Smooth muscle cell (in vitro differentiated cells): ENCODE measurements around the gene DBNL. TPM values are rescaled to one million over a fixed set of nuclear protein-coding genes. Genes with fewer than 3 reads are reported as not detected.

Source experiments
- DNase-seq: peaks from one replicate; lab custom pipeline; 2025; ENCODE audit not compliant: unreplicated experiment; lab: John Stamatoyannopoulos, UW
- H2AFZ ChIP-seq: fragments of 200-600 bp; sonication (generic); 2 replicates; pipeline ENCODE4 v1.6.0; 2016; ENCODE audit warnings: antibody characterized with exemption, low read depth, mild to moderate bottlenecking
- H3F3A ChIP-seq: fragments of 200-600 bp; sonication (generic); 2 replicates; pipeline ENCODE4 v1.6.0; 2017; ENCODE audit warnings: antibody characterized with exemption, low read depth
- H3K27ac ChIP-seq: fragments of 200-600 bp; sonication (generic); 2 replicates; pipeline ENCODE4 v1.5.1; 2016; ENCODE audit warnings: low read depth, mild to moderate bottlenecking
- H3K27me3 ChIP-seq: fragments of 200-600 bp; sonication (generic); 2 replicates; pipeline ENCODE4 v1.6.1; 2016; ENCODE audit warnings: low read depth, mild to moderate bottlenecking
- H3K36me3 ChIP-seq: fragments of 200-600 bp; sonication (generic); 2 replicates; pipeline ENCODE4 v1.5.1; 2016; ENCODE audit warnings: low read depth
- H3K4me1 ChIP-seq: fragments of 200-600 bp; sonication (generic); 2 replicates; pipeline ENCODE4 v1.5.1; 2016; ENCODE audit warnings: low read depth
- H3K4me2 ChIP-seq: fragments of 200-600 bp; sonication (generic); 2 replicates; pipeline ENCODE4 v1.6.0; 2016; ENCODE audit warnings: mild to moderate bottlenecking
- H3K4me3 ChIP-seq: fragments of 200-600 bp; sonication (generic); 2 replicates; pipeline ENCODE4 v1.5.1; 2016; ENCODE audit warnings: mild to moderate bottlenecking
- H3K79me2 ChIP-seq: fragments of 200-600 bp; sonication (generic); 2 replicates; pipeline ENCODE4 v1.6.0; 2016; ENCODE audit warnings: low read depth, mild to moderate bottlenecking
- H3K9ac ChIP-seq: fragments of 200-600 bp; sonication (generic); 2 replicates; pipeline ENCODE4 v1.6.0; 2016; ENCODE audit warnings: low read depth
- H3K9me3 ChIP-seq: fragments of 200-600 bp; sonication (generic); replicated peaks from 2 replicates; pipeline ENCODE4 v1.5.1; 2016; ENCODE audit warnings: low read depth
- H4K20me1 ChIP-seq: fragments of 200-600 bp; sonication (generic); 2 replicates; pipeline ENCODE4 v1.6.0; 2016; ENCODE audit warnings: low read depth
- CTCF ChIP-seq: fragments of 200-600 bp; sonication (generic); IDR thresholded peaks from 2 replicates; pipeline ENCODE4 v1.5.1; 2017; ENCODE audit warnings: borderline replicate concordance, mild to moderate bottlenecking, antibody characterized with exemption; ENCODE audit not compliant: insufficient read depth, poor library complexity, severe bottlenecking
- WGBS: methylation state at CpG from one replicate; pipeline ENCODE4 v1.1.7; 2016; ENCODE audit warnings: low lambda C conversion rate; 5-methylcytosine and 5-hydroxymethylcytosine counted together
- polyA plus RNA-seq: library from polyadenylated mRNA; unstranded; fragments of >200 nt; fragmentation: Nextera tagmentation; extraction: Ambion mirVana; gene quantifications from 2 replicates; pipeline ENCODE4 v1.2.1, GENCODE V29; 2016
- total RNA-seq: library from RNA; depleted of rRNA; stranded (reverse); fragments of >200 nt; gene quantifications from 2 replicates; pipeline ENCODE4 v1.2.3, GENCODE V29; 2014

The DBNL gene
- total and polyA plus RNA-seq, 2 experiments from 2014 or later = 55.1 to 98.4 TPM

GRCh38 chr7:44062903-44063295 is 18.4 kb downstream of the DBNL start:
- no peaks in the 10 kb centered on the region for H3K36me3 ChIP-seq
- H2AFZ ChIP-seq = no peak overlapping the region
- no peak overlapping the region for H3K9ac ChIP-seq
- H3K79me2 ChIP-seq = no peaks in the 10 kb centered on the region
- H3F3A ChIP-seq = no peaks in the 10 kb centered on the region
- no peak overlapping the region for H3K4me2 ChIP-seq
- TF ChIP-seq CTCF = no peak
- H3K4me1 ChIP-seq = peaks cover 6% of the 10 kb centered on the region
- DNase-seq = no peak
- peaks cover 14% of the 10 kb centered on the region for H4K20me1 ChIP-seq
- no peaks in the 10 kb centered on the region for H3K9me3 ChIP-seq
- H3K27me3 ChIP-seq = no peaks in the 10 kb centered on the region
- H3K4me3 ChIP-seq = no peak overlapping the region
- 93% methylated on average over 3 of the region's 3 CpGs for WGBS
- no peak overlapping the region for H3K27ac ChIP-seq

GRCh38 chr7:44063547-44063893 is 19.0 kb downstream of the DBNL start:
- no peaks in the 10 kb centered on the region for H3K36me3 ChIP-seq
- H3K27me3 ChIP-seq = no peaks in the 10 kb centered on the region

GRCh38 chr7:44063894-44064651 is 19.6 kb downstream of the DBNL start:
- H3K4me1 ChIP-seq = peaks cover 6% of the 10 kb centered on the region
- H3K27ac ChIP-seq = no peak overlapping the region
- no peak overlapping the region for H2AFZ ChIP-seq
- no peak overlapping the region for H3K9ac ChIP-seq
- no peaks in the 10 kb centered on the region for H3K27me3 ChIP-seq
- TF ChIP-seq CTCF = no peak
- H3K79me2 ChIP-seq = no peaks in the 10 kb centered on the region
- H4K20me1 ChIP-seq = peaks cover 11% of the 10 kb centered on the region
- H3K4me3 ChIP-seq = no peak overlapping the region
- H3K9me3 ChIP-seq = no peaks in the 10 kb centered on the region
- no peaks in the 10 kb centered on the region for H3K36me3 ChIP-seq
- no peaks in the 10 kb centered on the region for H3F3A ChIP-seq
- WGBS = 40% methylated on average over 16 of the region's 16 CpGs
- H3K4me2 ChIP-seq = no peak overlapping the region
- DNase-seq = no peak

More at GRCh38 chr7:44063547-44063893, 19.0 kb downstream of the DBNL start:
- H3K9ac ChIP-seq = no peak overlapping the region
- H3K4me2 ChIP-seq = no peak overlapping the region
- no peak overlapping the region for H2AFZ ChIP-seq
- WGBS = 43% methylated on average over 10 of the region's 10 CpGs
- TF ChIP-seq CTCF = no peak
- H3K4me1 ChIP-seq = peaks cover 6% of the 10 kb centered on the region
- no peak overlapping the region for H3K27ac ChIP-seq
- no peak overlapping the region for H3K4me3 ChIP-seq
- H3F3A ChIP-seq = no peaks in the 10 kb centered on the region
- no peaks in the 10 kb centered on the region for H3K79me2 ChIP-seq
- no peaks in the 10 kb centered on the region for H3K9me3 ChIP-seq
- H4K20me1 ChIP-seq = peaks cover 13% of the 10 kb centered on the region
- DNase-seq = no peak
